K562 (cell line): ENCODE measurements around the gene NDUFA7. TPM values are rescaled to one million over a fixed set of nuclear protein-coding genes. Genes with fewer than 3 reads are reported as not detected.

Source experiments
- MGA ChIP-seq: fragments of 450-650 bp; IDR thresholded peaks from 2 replicates; pipeline ENCODE4 v1.6.1; 2016; ENCODE audit warnings: mild to moderate bottlenecking, moderate library complexity
- ZBTB40 ChIP-seq, 2 experiments: fragments of 450-650 bp in 1 of 2; sonication (generic) in 1 of 2; formaldehyde crosslinking in 1 of 2; IDR thresholded peaks; 2 replicates each; pipeline versions ENCODE4 v1.7.1 to v1.9.0; 2016 to 2022; ENCODE audit warnings: inconsistent platforms in 1 of 2, mild to moderate bottlenecking in 1 of 2, missing genetic modification reagents in 1 of 2
- polyA plus RNA-seq, 8 experiments: library from polyadenylated mRNA; depleted of rRNA in 4 of 8; stranded (reverse) in 5 of 8; unstranded in 3 of 8; fragments of >200 nt; fragmentation: Nextera tagmentation in 2 of 8; fragmentation: Illumina TruSeq in 1 of 8; extraction: Ambion mirVana in 2 of 8; extraction: Trizol in 1 of 8; gene quantifications; 2 replicates each; pipeline versions ENCODE4 v1.2.1 to v1.2.3, GENCODE V29; 2011 to 2014; ENCODE audit warnings: inconsistent platforms in 1 of 8, missing spikeins in 1 of 8
- total RNA-seq, 7 experiments: library from RNA; depleted of rRNA in 6 of 7; stranded (reverse); fragments of >200 nt in 6 of 7; fragmentation: Illumina TruSeq in 2 of 7; extraction: Trizol in 2 of 7; gene quantifications; 2 replicates each; pipeline versions ENCODE4 v1.2.1 to v1.2.3, GENCODE V29; 2011 to 2021; ENCODE audit warnings: low replicate concordance in 1 of 7

The NDUFA7 gene
- total and polyA plus RNA-seq, 9 of the 15 experiments (the other 6 are each of a cell fraction or from before 2014, with no cell fraction given): 70.8 to 348 (median 142) TPM

GRCh38 chr19:8307965-8308866 is 13.0 kb downstream of the NDUFA7 start, which contains the start of gene CD320 (continued):
- TF ChIP-seq MGA: peak; percentile 98
- TF ChIP-seq ZBTB40 (IDR thresholded peaks at IDR 0.05): peak; percentile 88
- TF ChIP-seq ZBTB40 (CRISPR knock-in tag; IDR thresholded peaks at IDR 0.05): peak; percentile 59; the same call in 1 of the 2 replicates
